ENCODE measurements around the gene SCN8A. TPM values are rescaled to one million over a fixed set of nuclear protein-coding genes. Genes with fewer than 3 reads are reported as not detected.

Gene SCN8A
- total and polyA plus RNA-seq, 9 donors: 0.21 to 2.9 (median 1.5) TPM

GRCh38 chr12:51590347-51591015 lies 552 bp upstream of the SCN8A start:
- TF ChIP-seq CTCF (IDR thresholded peaks at IDR 0.05) (peak in 2 of 3 donors; percentile 28 to 30), POLR2A (IDR thresholded peaks at IDR 0.05) (no peak)
- WGBS, 3 donors: 2 to 8% (median 5%) methylated on average over 20 to 67 of the region's 67 CpGs
- Histone ChIP-seq H3K36me3 (no peaks in the 10 kb centered on the region), H3K27me3 (no peaks in the 10 kb centered on the region), H3K4me1 (ENCODE audit: insufficient read depth) (peaks cover 3% of the 10 kb centered on the region), H3K9me3 (no peaks in the 10 kb centered on the region), H3K4me3 (peak overlapping the region; percentile 33), H3K27ac (no peak overlapping the region)
- DNase-seq: peak; percentile 40 to 73 (median 60)
- intact Hi-C loops (cut with DNase I): no loop called here

- intact Hi-C loops (cut with DNase I): no loop called here
- H3K4me1 ChIP-seq (ENCODE audit: insufficient read depth): peaks cover 3% of the 10 kb centered on the region
- H3K36me3 ChIP-seq: no peaks in the 10 kb centered on the region
- WGBS, 3 donors: 3 to 6% (median 4%) methylated on average over 9 to 11 of the region's 11 CpGs
- H3K27ac ChIP-seq: no peak overlapping the region
- H3K9me3 ChIP-seq: no peaks in the 10 kb centered on the region
- H3K27me3 ChIP-seq: no peaks in the 10 kb centered on the region
- no peak for TF ChIP-seq POLR2A (IDR thresholded peaks at IDR 0.05)
- no peak overlapping the region for H3K4me3 ChIP-seq
- DNase-seq: no peak
Measured at GRCh38 chr12:51592034-51592705, 1.1 kb downstream of the SCN8A start.

DNA sequence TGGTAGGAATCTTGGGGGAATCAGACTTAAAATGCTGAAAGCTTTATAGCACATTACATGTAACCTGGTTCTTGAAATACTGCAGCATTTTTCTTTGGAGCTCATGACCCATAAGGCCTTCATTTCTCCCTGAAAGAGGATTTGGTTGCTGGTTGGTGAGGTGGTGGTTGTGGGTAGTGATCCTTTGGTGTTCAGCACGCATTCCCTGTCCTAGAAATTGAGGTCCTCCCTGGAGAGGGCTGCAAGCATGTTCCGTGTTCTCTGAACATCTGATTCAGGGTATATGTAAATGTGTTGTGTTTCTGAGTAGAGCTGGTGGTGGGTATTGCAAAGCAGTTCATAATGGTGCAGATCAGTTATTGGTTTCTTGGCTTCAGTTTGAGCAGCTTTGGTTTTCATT lies 2.0 kb downstream of the SCN8A start:
- Histone ChIP-seq H3K36me3 (no peaks in the 10 kb centered on the region), H3K27me3 (no peaks in the 10 kb centered on the region), H3K27ac (no peak overlapping the region), H3K4me3 (no peak overlapping the region), H3K4me1 (ENCODE audit: insufficient read depth) (peaks cover 3% of the 10 kb centered on the region), H3K9me3 (no peaks in the 10 kb centered on the region)
- 68 to 79% (median 75%) methylated on average over 2 of the region's 2 CpGs for WGBS, 3 donors
- no peak for TF ChIP-seq POLR2A (IDR thresholded peaks at IDR 0.05)
- no peak for TF ChIP-seq EP300 (IDR thresholded peaks at IDR 0.05)
- TF ChIP-seq CTCF (IDR thresholded peaks at IDR 0.05): no peak
- DNase-seq: no peak
- intact Hi-C loops (cut with DNase I): no loop called here

DNA sequence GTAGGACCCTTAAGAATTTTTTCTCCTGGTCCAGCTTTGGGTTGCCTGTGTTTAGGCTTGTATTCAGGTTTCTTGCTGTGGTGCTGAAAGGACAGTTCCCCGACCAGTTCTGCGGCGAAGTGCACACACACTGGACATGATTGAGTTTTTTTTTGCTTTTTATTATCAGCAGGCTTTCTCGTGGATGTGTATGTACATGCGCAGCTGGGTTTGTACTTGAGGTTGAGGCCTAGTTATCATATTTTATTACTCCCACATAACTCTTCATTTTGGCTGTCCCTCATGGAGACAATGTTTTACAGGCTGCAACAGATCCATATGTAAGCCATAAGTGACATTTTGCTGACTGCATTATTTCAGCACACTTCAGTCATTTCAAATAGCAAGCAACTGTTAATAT lies 2.5 kb downstream of the SCN8A start:
- DNase-seq: peak in 1 of 5 donors; percentile 18
- 2 to 3% (median 2%) methylated on average over 5 of the region's 5 CpGs for WGBS, 3 donors
- no peaks in the 10 kb centered on the region for H3K27me3 ChIP-seq
- no peaks in the 10 kb centered on the region for H3K9me3 ChIP-seq
- intact Hi-C loops (cut with DNase I): no loop called here
- no peaks in the 10 kb centered on the region for H3K36me3 ChIP-seq
- TF ChIP-seq CTCF (IDR thresholded peaks at IDR 0.05): no peak
- peaks cover 3% of the 10 kb centered on the region for H3K4me1 ChIP-seq (ENCODE audit: insufficient read depth)
- H3K4me3 ChIP-seq: no peak overlapping the region
- H3K27ac ChIP-seq: no peak overlapping the region

GRCh38 chr12:51598156-51598555 lies 7.1 kb downstream of the SCN8A start:
- intact Hi-C loops (cut with DNase I): no loop called here
- Histone ChIP-seq H3K36me3 (no peaks in the 10 kb centered on the region), H3K4me3 (no peak overlapping the region), H3K27me3 (no peaks in the 10 kb centered on the region), H3K4me1 (ENCODE audit: insufficient read depth) (no peaks in the 10 kb centered on the region), H3K9me3 (no peaks in the 10 kb centered on the region), H3K27ac (no peak overlapping the region)
- TF ChIP-seq POLR2A (IDR thresholded peaks at IDR 0.05) (no peak), CTCF (IDR thresholded peaks at IDR 0.05) (no peak)
- DNase-seq: no peak
- 54 to 63% (median 55%) methylated on average over 4 of the region's 4 CpGs for WGBS, 3 donors

Data from ovary (tissue), 9 donors.